K562 (cell line): ENCODE results near the gene RHBG. TPM values are rescaled to one million over a fixed set of nuclear protein-coding genes. Genes with fewer than 3 reads are reported as not detected.

Source experiments
- ATAC-seq: fragments of 200-7000 bp; cut with Tn5 transposase; 3 replicates; pipeline ENCODE4 v1.9.1; 2020; ENCODE audit warnings: moderate library complexity
- BruUV-seq: library from RNA; stranded (reverse); fragments of 400-500 nt; replicated peaks from 2 replicates; lab custom pipeline; 2021; lab: Mats Ljungman, UMichigan
- CTCF ChIA-PET: fragments of 300-600 bp; formaldehyde crosslinking; extraction: SDS; loops from one replicate; lab custom pipeline; 2021; ENCODE audit warnings: low intra/inter-chr PET ratio; lab: Yijun Ruan, JAX
- POLR2A ChIA-PET: fragments of 300-600, 350-650 bp; sonication (Branson Sonifier 250); formaldehyde crosslinking; extraction: SDS; loops from one replicate; lab custom pipeline; 2021; ENCODE audit warnings: antibody characterized with exemption, inconsistent platforms; lab: Yijun Ruan, JAX
- DNase-seq, 4 experiments: peaks; one replicate each; pipeline versions ENCODE4 v3.0.0 to v3.0.0-alpha.2; 2011 to 2018; ENCODE audit warnings: low spot score in 3 of 4, mixed read lengths in 3 of 4; ENCODE audit errors: extremely low read depth in 1 of 4
- FAIRE-seq: peaks from 2 replicates; lab custom pipeline; 2011; peaks lifted over from hg19 to GRCh38; lab: Jason Lieb, UNC
- H2AFZ ChIP-seq: 2 replicates; pipeline ENCODE4 v1.6.0; 2011; ENCODE audit warnings: low read depth, low read length, control low read depth, inconsistent platforms
- H3K27ac ChIP-seq: fragments of 200-600 bp; 3 replicates; pipeline ENCODE4 v1.8.0; 2011; ENCODE audit warnings: low read depth, mild to moderate bottlenecking, control low read depth, inconsistent platforms, low read length, moderate library complexity, mixed read lengths; ENCODE audit errors: extremely low read depth
- H3K27me3 ChIP-seq, 2 experiments: fragments of 300-600 bp in 1 of 2; 2 replicates in 1 of 2; 3 replicates in 1 of 2; pipeline versions ENCODE4 v1.6.0 to v1.8.0; 2011; ENCODE audit warnings: inconsistent platforms in 2 of 2, low read length in 2 of 2, mild to moderate bottlenecking in 1 of 2, mixed read lengths in 1 of 2, moderate library complexity in 1 of 2; ENCODE audit not compliant: control insufficient read depth in 2 of 2, insufficient read depth in 2 of 2
- H3K36me3 ChIP-seq: fragments of 300-600 bp; 3 replicates; pipeline ENCODE4 v1.8.0; 2011; ENCODE audit warnings: mild to moderate bottlenecking, low read length, inconsistent platforms; ENCODE audit not compliant: control insufficient read depth, insufficient read depth
- H3K4me1 ChIP-seq, 2 experiments: fragments of 200-600 bp in 1 of 2; replicated peaks in 1 of 2; 2 replicates in 1 of 2; 3 replicates in 1 of 2; pipeline versions ENCODE4 v1.5.1 to v1.8.0; 2011; ENCODE audit warnings: inconsistent platforms in 2 of 2, low read length in 2 of 2, mild to moderate bottlenecking in 1 of 2, mixed read lengths in 1 of 2, moderate library complexity in 1 of 2; ENCODE audit not compliant: control insufficient read depth in 2 of 2, insufficient read depth in 2 of 2
- H3K4me2 ChIP-seq: 2 replicates; pipeline ENCODE4 v1.6.1; 2011; ENCODE audit warnings: low read length, control low read depth, inconsistent platforms, mixed read lengths; ENCODE audit not compliant: insufficient read depth
- H3K4me3 ChIP-seq: fragments of 200-600 bp; sonication (generic), shearing (Covaris generic); 2 replicates; pipeline ENCODE4 v1.5.1; 2016; ENCODE audit warnings: control low read depth, inconsistent platforms
- H3K79me2 ChIP-seq: fragments of 200-600 bp; 3 replicates; pipeline ENCODE4 v1.8.0; 2011; ENCODE audit warnings: low read length, inconsistent platforms; ENCODE audit not compliant: control insufficient read depth, insufficient read depth
- H3K9ac ChIP-seq, 2 experiments: 2 replicates each; pipeline versions ENCODE4 v1.6.0 to v1.6.1; 2011; ENCODE audit warnings: low read depth in 2 of 2, low read length in 2 of 2, control low read depth in 1 of 2, inconsistent platforms in 1 of 2, mild to moderate bottlenecking in 1 of 2, mixed read lengths in 1 of 2; ENCODE audit not compliant: insufficient read depth in 1 of 2
- H3K9me1 ChIP-seq: one replicate; pipeline ENCODE4 v1.6.0; 2011; ENCODE audit warnings: inconsistent platforms, mild to moderate bottlenecking, low read length, moderate library complexity; ENCODE audit not compliant: control insufficient read depth, insufficient read depth
- H3K9me3 ChIP-seq: replicated peaks from 2 replicates; pipeline ENCODE4 v1.5.1; 2011; ENCODE audit warnings: low read depth, low read length, inconsistent platforms; ENCODE audit not compliant: control insufficient read depth, insufficient read depth
- H4K20me1 ChIP-seq: replicated peaks from 2 replicates; pipeline ENCODE4 v1.6.1; 2011; ENCODE audit warnings: low read length, inconsistent platforms, mixed read lengths; ENCODE audit not compliant: control insufficient read depth, insufficient read depth
- HIVEP1 ChIP-seq: fragments of 250-450 bp; sonication (Bioruptor Pico); IDR thresholded peaks from 2 replicates; pipeline ENCODE4 v1.4.0; 2020; ENCODE audit warnings: mild to moderate bottlenecking
- STAT6 ChIP-seq: sonication (generic); formaldehyde crosslinking; IDR thresholded peaks from 2 replicates; pipeline ENCODE4 v1.8.1; 2023; ENCODE audit warnings: mild to moderate bottlenecking, missing genetic modification reagents
- WGBS: fragments of 100-300 bp; shearing (Covaris generic); methylation state at CpG from one replicate; pipeline ENCODE4 v1.1.6; 2016; ENCODE audit warnings: low coverage, mixed read lengths; ENCODE audit not compliant: insufficient coverage; ENCODE audit errors: missing lambda C conversion rate; 5-methylcytosine and 5-hydroxymethylcytosine counted together
- in situ Hi-C: fragments of 300-500 bp; cut with MboI; formaldehyde crosslinking; loops from 4 replicates; pipeline ENCODE4 v1.15.0; 2018; ENCODE audit warnings: inconsistent platforms, mixed read lengths
- intact Hi-C: fragments of 100-400 bp; cut with micrococcal nuclease; formaldehyde crosslinking; loops from 2 replicates; pipeline ENCODE4 v1.14.2; 2022
- polyA plus RNA-seq, 8 experiments: library from polyadenylated mRNA; depleted of rRNA in 4 of 8; stranded (reverse) in 5 of 8; unstranded in 3 of 8; fragments of >200 nt; fragmentation: Nextera tagmentation in 2 of 8; fragmentation: Illumina TruSeq in 1 of 8; extraction: Ambion mirVana in 2 of 8; extraction: Trizol in 1 of 8; gene quantifications; 2 replicates each; pipeline versions ENCODE4 v1.2.1 to v1.2.3, GENCODE V29; 2011 to 2014; ENCODE audit warnings: inconsistent platforms in 1 of 8, missing spikeins in 1 of 8
- total RNA-seq, 7 experiments: library from RNA; depleted of rRNA in 6 of 7; stranded (reverse); fragments of >200 nt in 6 of 7; fragmentation: Illumina TruSeq in 2 of 7; extraction: Trizol in 2 of 7; gene quantifications; 2 replicates each; pipeline versions ENCODE4 v1.2.1 to v1.2.3, GENCODE V29; 2011 to 2021; ENCODE audit warnings: low replicate concordance in 1 of 7

Gene RHBG
- total and polyA plus RNA-seq, 9 of the 15 experiments (the other 6 are each of a cell fraction or from before 2014, with no cell fraction given) = not detected

GRCh38 chr1:156418416-156419070, 49.5 kb downstream of the RHBG start:
- ATAC-seq (no peak), FAIRE-seq (no peak), DNase-seq (no peak)
- Histone ChIP-seq H3K9me3 (no peaks in the 10 kb centered on the region), H3K9ac (no peak overlapping the region), H3K27ac (no peak overlapping the region), H3K4me2 (no peak overlapping the region), H3K79me2 (no peaks in the 10 kb centered on the region), H3K4me3 (no peak overlapping the region), H3K4me1 (peaks cover 29 to 38% of the 10 kb centered on the region in 2 experiments; a peak in 4 of 5 replicates), H3K27me3 (peaks cover 12 to 23% of the 10 kb centered on the region in 2 experiments; a peak in 3 of 5 replicates), H3K9me1 (no peaks in the 10 kb centered on the region), H2AFZ (no peak overlapping the region), H4K20me1 (0 out of 2 replicates have a peak, but pooled peaks cover 10% of the 10 kb centered on the region), H3K36me3 (no peaks in the 10 kb centered on the region)
- CTCF ChIA-PET = no interaction called here
- in situ Hi-C loops (no loop called here), intact Hi-C loops (no loop called here)
- POLR2A ChIA-PET = interaction anchor here (0.6 to 1.7 kb wide), 2 partner anchors 7 to 37 kb away, joined by 3 to 4 read pairs; no protein-coding TSS in a partner anchor
- WGBS = 37% methylated on average over 7 of the region's 12 CpGs
- TF ChIP-seq HIVEP1 (CRISPR knock-in tag) (no peak), STAT6 (CRISPR knock-in tag) (no peak)
- BruUV-seq = no TSS peak
